Measurements from ENCODE around the gene TCTN2.

Gene TCTN2

DNA sequence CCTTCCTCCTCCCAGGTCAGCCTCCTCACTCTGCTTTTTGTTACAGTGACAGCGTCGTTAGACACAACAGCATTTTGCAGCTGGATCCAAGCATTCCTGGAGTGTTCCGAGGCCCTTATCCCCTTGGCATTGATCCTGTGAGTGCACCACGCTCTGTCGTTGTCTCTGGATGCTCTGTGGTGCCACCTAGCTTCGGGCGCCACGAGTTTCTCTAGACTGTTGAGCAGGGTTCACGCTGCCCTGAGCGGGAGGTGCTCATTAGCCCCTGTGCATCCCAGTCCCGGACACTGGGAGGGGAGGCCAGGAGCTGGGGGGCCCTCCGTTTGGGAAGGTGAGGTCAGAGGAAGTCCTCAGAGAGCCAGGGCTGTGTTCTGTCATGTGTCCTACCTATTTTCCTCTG lies 73.9 kb downstream of the TCTN2 start:
- H3K56ac ChIP-seq (ENCODE audit: low read length): no peak overlapping the region
- peak; percentile 30 for DNase-seq
- no peak overlapping the region for H3K23ac ChIP-seq (ENCODE audit: low read length)
- no peak overlapping the region for H3K27ac ChIP-seq (ENCODE audit: low read depth, low read length)
- peaks cover 16% of the 10 kb centered on the region for H3K36me3 ChIP-seq (ENCODE audit: control insufficient read depth, insufficient read depth, low read length)
- H3K4me2 ChIP-seq (ENCODE audit: low read length): no peak overlapping the region
- no peak overlapping the region for H4K5ac ChIP-seq (ENCODE audit: low read length)
- no peaks in the 10 kb centered on the region for H3K79me1 ChIP-seq (ENCODE audit: low read length)
- no peaks in the 10 kb centered on the region for H3K79me2 ChIP-seq (ENCODE audit: control insufficient read depth, insufficient read depth, low read length)
- no peak overlapping the region for H2AK5ac ChIP-seq (ENCODE audit: low read length)
- no peaks in the 10 kb centered on the region for H3K27me3 ChIP-seq (ENCODE audit: insufficient read depth, low read length, poor library complexity)
- H3K4me3 ChIP-seq (ENCODE audit: low read length): no peak overlapping the region
- H3K9ac ChIP-seq (ENCODE audit: low read length): no peak overlapping the region
- no peak overlapping the region for H3K18ac ChIP-seq (ENCODE audit: low read length)
- no CpG with 5 or more reads among the region's 12 CpGs for WGBS (ENCODE audit: extremely low coverage, insufficient coverage, low lambda C conversion rate)
- no peak overlapping the region for H2BK15ac ChIP-seq (replicated peaks; ENCODE audit: low read depth)
- H2BK120ac ChIP-seq (ENCODE audit: low read depth, low read length): no peak overlapping the region
- H2BK5ac ChIP-seq (ENCODE audit: low read length): no peak overlapping the region
- H4K8ac ChIP-seq (ENCODE audit: low read depth, low read length): no peak overlapping the region
- no peaks in the 10 kb centered on the region for H3K4me1 ChIP-seq (ENCODE audit: control insufficient read depth, low read depth, low read length)
- no peak overlapping the region for H3K4ac ChIP-seq (ENCODE audit: low read depth, low read length)

DNA sequence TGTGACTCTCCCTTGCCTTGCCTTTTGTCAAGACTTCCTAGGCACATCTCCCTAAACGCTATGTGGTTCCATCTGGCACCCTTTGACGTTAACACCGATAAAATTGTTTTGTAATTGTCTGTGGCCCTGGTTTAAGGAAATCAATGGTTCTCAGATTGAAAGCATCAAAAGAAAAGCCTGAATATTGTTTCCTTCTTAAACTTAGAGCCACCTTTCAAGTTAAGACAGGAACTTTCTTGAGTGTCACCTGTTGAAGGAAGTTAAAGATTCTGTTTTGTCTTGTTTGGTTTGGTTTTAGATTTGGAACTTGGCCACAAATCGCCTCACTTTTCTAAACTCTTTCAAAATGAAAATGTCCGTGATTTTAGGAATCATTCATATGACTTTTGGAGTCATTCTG lies 76.4 kb downstream of the TCTN2 start:
- Histone ChIP-seq H2AK5ac (ENCODE audit: low read length) (no peak overlapping the region), H3K56ac (ENCODE audit: low read length) (no peak overlapping the region), H3K79me2 (ENCODE audit: control insufficient read depth, insufficient read depth, low read length) (no peaks in the 10 kb centered on the region), H3K4me3 (ENCODE audit: low read length) (no peak overlapping the region), H3K18ac (ENCODE audit: low read length) (no peak overlapping the region), H3K9ac (ENCODE audit: low read length) (no peak overlapping the region), H4K5ac (ENCODE audit: low read length) (no peak overlapping the region), H3K27ac (ENCODE audit: low read depth, low read length) (no peak overlapping the region), H2BK5ac (ENCODE audit: low read length) (no peak overlapping the region), H3K23ac (ENCODE audit: low read length) (no peak overlapping the region), H4K8ac (ENCODE audit: low read depth, low read length) (no peak overlapping the region), H3K4me2 (ENCODE audit: low read length) (no peak overlapping the region), H3K27me3 (ENCODE audit: insufficient read depth, low read length, poor library complexity) (no peaks in the 10 kb centered on the region), H2BK120ac (ENCODE audit: low read depth, low read length) (no peak overlapping the region), H3K4ac (ENCODE audit: low read depth, low read length) (no peak overlapping the region), H2BK15ac (replicated peaks; ENCODE audit: low read depth) (no peak overlapping the region), H3K4me1 (ENCODE audit: control insufficient read depth, low read depth, low read length) (no peaks in the 10 kb centered on the region), H3K36me3 (ENCODE audit: control insufficient read depth, insufficient read depth, low read length) (peaks cover 23% of the 10 kb centered on the region), H3K79me1 (ENCODE audit: low read length) (no peaks in the 10 kb centered on the region)
- DNase-seq: no peak
- no CpG with 5 or more reads among the region's 5 CpGs for WGBS (ENCODE audit: extremely low coverage, insufficient coverage, low lambda C conversion rate)

- Histone ChIP-seq H3K27ac (ENCODE audit: low read depth, low read length) (no peak overlapping the region), H4K5ac (ENCODE audit: low read length) (no peak overlapping the region), H3K23ac (ENCODE audit: low read length) (no peak overlapping the region), H2BK5ac (ENCODE audit: low read length) (no peak overlapping the region), H4K8ac (ENCODE audit: low read depth, low read length) (no peak overlapping the region), H3K18ac (ENCODE audit: low read length) (no peak overlapping the region), H3K56ac (ENCODE audit: low read length) (no peak overlapping the region), H2AK5ac (ENCODE audit: low read length) (no peak overlapping the region), H2BK15ac (replicated peaks; ENCODE audit: low read depth) (no peak overlapping the region), H3K4me2 (ENCODE audit: low read length) (no peak overlapping the region), H3K4ac (ENCODE audit: low read depth, low read length) (no peak overlapping the region), H3K79me1 (ENCODE audit: low read length) (no peaks in the 10 kb centered on the region), H3K4me3 (ENCODE audit: low read length) (no peak overlapping the region), H3K36me3 (ENCODE audit: control insufficient read depth, insufficient read depth, low read length) (peaks cover 23% of the 10 kb centered on the region), H3K27me3 (ENCODE audit: insufficient read depth, low read length, poor library complexity) (no peaks in the 10 kb centered on the region), H3K79me2 (ENCODE audit: control insufficient read depth, insufficient read depth, low read length) (no peaks in the 10 kb centered on the region), H3K9ac (ENCODE audit: low read length) (no peak overlapping the region), H3K4me1 (ENCODE audit: control insufficient read depth, low read depth, low read length) (no peaks in the 10 kb centered on the region), H2BK120ac (ENCODE audit: low read depth, low read length) (no peak overlapping the region)
- no peak for DNase-seq
- no CpG with 5 or more reads among the region's 6 CpGs for WGBS (ENCODE audit: extremely low coverage, insufficient coverage, low lambda C conversion rate)
Observed at GRCh38 chr12:123748161-123748560, 77.2 kb downstream of the TCTN2 start.

- H3K18ac ChIP-seq (ENCODE audit: low read length): no peak overlapping the region
- H3K36me3 ChIP-seq (ENCODE audit: control insufficient read depth, insufficient read depth, low read length): peaks cover 25% of the 10 kb centered on the region
- no peak overlapping the region for H2BK15ac ChIP-seq (replicated peaks; ENCODE audit: low read depth)
- H3K27ac ChIP-seq (ENCODE audit: low read depth, low read length): no peak overlapping the region
- H4K8ac ChIP-seq (ENCODE audit: low read depth, low read length): no peak overlapping the region
- H3K4me1 ChIP-seq (ENCODE audit: control insufficient read depth, low read depth, low read length): no peaks in the 10 kb centered on the region
- H3K56ac ChIP-seq (ENCODE audit: low read length): no peak overlapping the region
- no peak overlapping the region for H2BK120ac ChIP-seq (ENCODE audit: low read depth, low read length)
- no CpG with 5 or more reads among the region's 4 CpGs for WGBS (ENCODE audit: extremely low coverage, insufficient coverage, low lambda C conversion rate)
- H3K79me1 ChIP-seq (ENCODE audit: low read length): no peaks in the 10 kb centered on the region
- no peak overlapping the region for H2BK5ac ChIP-seq (ENCODE audit: low read length)
- H3K79me2 ChIP-seq (ENCODE audit: control insufficient read depth, insufficient read depth, low read length): no peaks in the 10 kb centered on the region
- H3K9ac ChIP-seq (ENCODE audit: low read length): no peak overlapping the region
- no peak overlapping the region for H2AK5ac ChIP-seq (ENCODE audit: low read length)
- DNase-seq: no peak
- H3K4me2 ChIP-seq (ENCODE audit: low read length): no peak overlapping the region
- no peak overlapping the region for H3K4me3 ChIP-seq (ENCODE audit: low read length)
- H3K4ac ChIP-seq (ENCODE audit: low read depth, low read length): no peak overlapping the region
- H3K23ac ChIP-seq (ENCODE audit: low read length): no peak overlapping the region
- H3K27me3 ChIP-seq (ENCODE audit: insufficient read depth, low read length, poor library complexity): no peaks in the 10 kb centered on the region
- no peak overlapping the region for H4K5ac ChIP-seq (ENCODE audit: low read length)
Observed at GRCh38 chr12:123748661-123749060, 77.7 kb downstream of the TCTN2 start.

DNA sequence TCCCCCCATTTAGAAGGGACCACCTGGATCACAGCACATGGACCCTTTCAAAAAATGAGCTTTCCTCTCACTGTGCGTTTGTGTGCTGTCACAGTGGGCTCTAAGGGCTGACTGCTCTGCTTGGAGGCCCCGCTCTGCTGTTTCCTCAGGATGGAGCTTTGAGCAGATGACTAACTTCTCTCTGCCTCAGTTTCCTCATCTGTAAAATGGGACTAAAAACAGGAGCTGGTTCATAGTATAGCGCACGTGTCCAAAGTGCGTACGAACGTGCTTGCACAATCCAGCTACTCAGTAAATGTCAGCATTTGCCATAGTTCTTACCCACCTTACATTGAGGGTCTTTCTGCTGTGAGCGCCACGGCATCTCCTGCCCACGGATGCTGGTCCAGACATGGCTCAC lies 78.4 kb downstream of the TCTN2 start:
- no peak overlapping the region for H3K4ac ChIP-seq (ENCODE audit: low read depth, low read length)
- no peak overlapping the region for H3K4me2 ChIP-seq (ENCODE audit: low read length)
- H2BK5ac ChIP-seq (ENCODE audit: low read length): no peak overlapping the region
- H3K18ac ChIP-seq (ENCODE audit: low read length): no peak overlapping the region
- DNase-seq: no peak
- H3K4me1 ChIP-seq (ENCODE audit: control insufficient read depth, low read depth, low read length): no peaks in the 10 kb centered on the region
- H3K9ac ChIP-seq (ENCODE audit: low read length): no peak overlapping the region
- no peaks in the 10 kb centered on the region for H3K79me2 ChIP-seq (ENCODE audit: control insufficient read depth, insufficient read depth, low read length)
- no peak overlapping the region for H2BK15ac ChIP-seq (replicated peaks; ENCODE audit: low read depth)
- no peak overlapping the region for H2BK120ac ChIP-seq (ENCODE audit: low read depth, low read length)
- H3K56ac ChIP-seq (ENCODE audit: low read length): no peak overlapping the region
- no peaks in the 10 kb centered on the region for H3K79me1 ChIP-seq (ENCODE audit: low read length)
- no peaks in the 10 kb centered on the region for H3K27me3 ChIP-seq (ENCODE audit: insufficient read depth, low read length, poor library complexity)
- H3K23ac ChIP-seq (ENCODE audit: low read length): no peak overlapping the region
- WGBS (ENCODE audit: extremely low coverage, insufficient coverage, low lambda C conversion rate): no CpG with 5 or more reads among the region's 10 CpGs
- H3K27ac ChIP-seq (ENCODE audit: low read depth, low read length): no peak overlapping the region
- H3K4me3 ChIP-seq (ENCODE audit: low read length): no peak overlapping the region
- H4K5ac ChIP-seq (ENCODE audit: low read length): no peak overlapping the region
- peaks cover 23% of the 10 kb centered on the region for H3K36me3 ChIP-seq (ENCODE audit: control insufficient read depth, insufficient read depth, low read length)
- H2AK5ac ChIP-seq (ENCODE audit: low read length): no peak overlapping the region
- no peak overlapping the region for H4K8ac ChIP-seq (ENCODE audit: low read depth, low read length)

DNA sequence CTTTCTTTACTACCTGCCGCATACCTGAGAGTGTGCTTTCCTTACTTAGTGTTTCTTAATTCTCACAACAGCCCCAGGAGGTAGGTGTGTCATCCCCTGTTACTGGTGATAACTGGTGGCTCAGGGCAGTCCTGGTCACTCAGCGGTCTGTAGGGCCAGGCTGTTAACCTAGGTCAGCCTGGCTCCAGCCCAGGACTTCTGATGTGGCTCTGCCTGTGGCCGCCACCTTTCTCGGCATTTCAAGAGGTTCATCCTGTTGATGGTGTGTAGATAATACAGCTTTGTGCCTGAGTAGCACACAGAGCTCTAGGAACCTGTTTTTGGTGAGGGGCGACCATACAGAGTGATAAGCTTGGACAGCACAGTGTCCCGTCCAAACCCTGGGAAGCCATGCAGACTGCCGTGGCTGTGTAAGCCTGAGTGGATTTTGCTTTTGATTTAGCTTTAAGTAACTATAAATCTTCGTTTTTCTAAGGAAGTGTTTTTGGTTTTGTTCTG lies 79.3 kb downstream of the TCTN2 start:
- H2BK120ac ChIP-seq (ENCODE audit: low read depth, low read length): no peak overlapping the region
- no peak overlapping the region for H4K8ac ChIP-seq (ENCODE audit: low read depth, low read length)
- H3K4me2 ChIP-seq (ENCODE audit: low read length): no peak overlapping the region
- no peak overlapping the region for H3K56ac ChIP-seq (ENCODE audit: low read length)
- no peak overlapping the region for H3K4me3 ChIP-seq (ENCODE audit: low read length)
- H2BK15ac ChIP-seq (replicated peaks; ENCODE audit: low read depth): no peak overlapping the region
- WGBS (ENCODE audit: extremely low coverage, insufficient coverage, low lambda C conversion rate): no CpG with 5 or more reads among the region's 8 CpGs
- H3K9ac ChIP-seq (ENCODE audit: low read length): no peak overlapping the region
- no peak overlapping the region for H4K5ac ChIP-seq (ENCODE audit: low read length)
- H3K4me1 ChIP-seq (ENCODE audit: control insufficient read depth, low read depth, low read length): no peaks in the 10 kb centered on the region
- H3K4ac ChIP-seq (ENCODE audit: low read depth, low read length): no peak overlapping the region
- peaks cover 20% of the 10 kb centered on the region for H3K36me3 ChIP-seq (ENCODE audit: control insufficient read depth, insufficient read depth, low read length)
- H3K18ac ChIP-seq (ENCODE audit: low read length): no peak overlapping the region
- no peaks in the 10 kb centered on the region for H3K79me2 ChIP-seq (ENCODE audit: control insufficient read depth, insufficient read depth, low read length)
- no peak overlapping the region for H3K27ac ChIP-seq (ENCODE audit: low read depth, low read length)
- H2AK5ac ChIP-seq (ENCODE audit: low read length): no peak overlapping the region
- no peak overlapping the region for H2BK5ac ChIP-seq (ENCODE audit: low read length)
- H3K79me1 ChIP-seq (ENCODE audit: low read length): no peaks in the 10 kb centered on the region
- H3K27me3 ChIP-seq (ENCODE audit: insufficient read depth, low read length, poor library complexity): no peaks in the 10 kb centered on the region
- DNase-seq: no peak
- no peak overlapping the region for H3K23ac ChIP-seq (ENCODE audit: low read length)

All from mesendoderm (in vitro differentiated cells).